Activated CD4-positive, alpha-beta T cell treated with anti-CD3 and anti-CD28 coated beads for 4 hours (primary cell): ENCODE results near the gene THBS2.
"Not testable (repeated sequence)": the region's sequence is repeated elsewhere in the genome, so short reads cannot be mapped to it uniquely, and the experiment has no call there.

Source experiments
- DNase-seq, 2 donors: peaks; one replicate each; pipeline ENCODE4 v3.0.0-alpha.2; 2020

THBS2 gene

GRCh38 chr6:169205176-169206160, 48.2 kb downstream of the THBS2 start:
- DNase-seq, result no peak

GRCh38 chr6:169204167-169204566, 49.5 kb downstream of the THBS2 start:
- no peak for DNase-seq

GRCh38 chr6:169201985-169202384, 51.7 kb downstream of the THBS2 start:
- no peak for DNase-seq

- no peak for DNase-seq
These were observed 52.6 kb downstream of the THBS2 start for GRCh38 chr6:169200893-169201514.

GRCh38 chr6:169199625-169200335, 53.9 kb downstream of the THBS2 start:
- no peak for DNase-seq

GRCh38 chr6:169198885-169199284, 54.8 kb downstream of the THBS2 start:
- no peak for DNase-seq

- DNase-seq, result not testable (repeated sequence)
These were observed 55.7 kb downstream of the THBS2 start for GRCh38 chr6:169197929-169198328.

- DNase-seq, result not testable (repeated sequence)
These were observed 57.4 kb downstream of the THBS2 start for GRCh38 chr6:169196279-169196678.

- DNase-seq, result no peak
These were observed 58.9 kb downstream of the THBS2 start for GRCh38 chr6:169194737-169195136.

GRCh38 chr6:169190970-169191369, 62.7 kb downstream of the THBS2 start:
- no peak for DNase-seq

- no peak for DNase-seq
These were observed 63.5 kb downstream of the THBS2 start for GRCh38 chr6:169190144-169190584.

GRCh38 chr6:169189686-169190085, 64.0 kb downstream of the THBS2 start:
- DNase-seq, result no peak

GRCh38 chr6:169189182-169189581, 64.5 kb downstream of the THBS2 start:
- no peak for DNase-seq

- no peak for DNase-seq
These were observed 65.2 kb downstream of the THBS2 start for GRCh38 chr6:169188475-169188874.

GRCh38 chr6:169188051-169188470, 65.6 kb downstream of the THBS2 start:
- no peak for DNase-seq

GRCh38 chr6:169186496-169187169, 67.0 kb downstream of the THBS2 start:
- DNase-seq, result no peak

GRCh38 chr6:169185692-169186485, 67.8 kb downstream of the THBS2 start:
- DNase-seq, result no peak

- no peak for DNase-seq
These were observed 68.6 kb downstream of the THBS2 start for GRCh38 chr6:169185011-169185521.

- DNase-seq, result no peak
These were observed 69.2 kb downstream of the THBS2 start for GRCh38 chr6:169184419-169184818.

GRCh38 chr6:169183233-169183632, 70.4 kb downstream of the THBS2 start:
- DNase-seq, result no peak

- not testable (repeated sequence) for DNase-seq
These were observed 73.8 kb downstream of the THBS2 start for GRCh38 chr6:169179831-169180230.
